Cardiac fibroblast (primary cell): Measurements from ENCODE around the gene SAV1.

ENCODE experiments used
- DNase-seq, 2 donors: peaks; one replicate each; pipeline versions ENCODE4 v3.0.0 to v3.0.0-alpha.2; 2010; ENCODE audit warnings: low read depth in 2 of 2
- H3K4me3 ChIP-seq, 2 donors: replicated peaks in 1 of 2; 1 replicate in 1 of 2; 2 replicates in 1 of 2; pipeline ENCODE4 v1.5.1; 2011; ENCODE audit warnings: low read depth in 2 of 2, low read length in 2 of 2, mild to moderate bottlenecking in 2 of 2, moderate library complexity in 1 of 2
- CTCF ChIP-seq: IDR thresholded peaks from one replicate; pipeline ENCODE4 v1.5.1; 2011; ENCODE audit warnings: low read depth, mild to moderate bottlenecking, low read length, inconsistent platforms

Gene SAV1

GRCh38 chr14:50624447-50624846 lies 43.7 kb downstream of the SAV1 start:
- TF ChIP-seq CTCF, result no peak
- no peak overlapping the region for H3K4me3 ChIP-seq
- no peak for DNase-seq

GRCh38 chr14:50622978-50623377 lies 45.1 kb downstream of the SAV1 start:
- no peak for DNase-seq
- no peak overlapping the region for H3K4me3 ChIP-seq
- no peak for TF ChIP-seq CTCF

GRCh38 chr14:50620341-50620740 lies 47.8 kb downstream of the SAV1 start:
- no peak for TF ChIP-seq CTCF
- peak in 1 of 2 donors; percentile 52 for DNase-seq
- no peak overlapping the region for H3K4me3 ChIP-seq

GRCh38 chr14:50619569-50620141 lies 48.5 kb downstream of the SAV1 start:
- DNase-seq, result peak; percentile 71 to 74
- TF ChIP-seq CTCF, result peak; percentile 75
- H3K4me3 ChIP-seq, result no peak overlapping the region

- no peak for TF ChIP-seq CTCF
- DNase-seq, result no peak
- H3K4me3 ChIP-seq, result no peak overlapping the region
Measured at GRCh38 chr14:50616275-50616674, 51.8 kb downstream of the SAV1 start.

GRCh38 chr14:50615552-50615951 lies 52.6 kb downstream of the SAV1 start:
- TF ChIP-seq CTCF, result no peak
- H3K4me3 ChIP-seq, result no peak overlapping the region
- DNase-seq, result no peak

- no peak for DNase-seq
- no peak overlapping the region for H3K4me3 ChIP-seq
- TF ChIP-seq CTCF, result no peak
Measured at GRCh38 chr14:50615056-50615455, 53.0 kb downstream of the SAV1 start.
